Activated effector memory CD4-positive, alpha-beta T cell treated with anti-CD3 and anti-CD28 coated beads, Interleukin-2, amount 50 U/mL, for 16 hours (primary cell): ENCODE data around the gene NYAP2.

Experiments used
- DNase-seq: peaks from one replicate; pipeline ENCODE4 v3.0.0-alpha.2; 2020

The NYAP2 gene

DNA sequence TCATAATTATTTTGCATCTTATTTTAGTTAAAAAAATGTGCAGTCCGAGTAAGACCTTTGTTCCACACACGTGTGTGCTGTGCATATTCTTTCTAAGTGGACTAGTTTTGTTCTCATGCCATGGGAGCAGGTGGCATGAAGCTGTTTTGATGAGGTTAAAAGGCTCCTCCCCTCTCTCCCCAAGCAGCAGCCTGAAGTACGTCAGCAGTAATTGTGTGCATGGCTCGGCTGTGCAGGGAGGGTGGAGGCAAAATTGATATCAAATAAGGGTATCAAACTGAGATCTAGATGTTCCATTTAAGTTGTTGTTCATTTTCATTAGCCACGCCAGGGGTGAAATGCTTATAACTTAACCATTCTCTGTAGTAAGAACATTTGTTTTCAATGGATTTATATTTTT, at the start of gene NYAP2:
Gene NYAP2 (plus strand): TSS at position 207 of the 400 bp plus-strand sequence. CDS start 9,171 bp downstream, outside the sequence.
- DNase-seq: no peak

DNA sequence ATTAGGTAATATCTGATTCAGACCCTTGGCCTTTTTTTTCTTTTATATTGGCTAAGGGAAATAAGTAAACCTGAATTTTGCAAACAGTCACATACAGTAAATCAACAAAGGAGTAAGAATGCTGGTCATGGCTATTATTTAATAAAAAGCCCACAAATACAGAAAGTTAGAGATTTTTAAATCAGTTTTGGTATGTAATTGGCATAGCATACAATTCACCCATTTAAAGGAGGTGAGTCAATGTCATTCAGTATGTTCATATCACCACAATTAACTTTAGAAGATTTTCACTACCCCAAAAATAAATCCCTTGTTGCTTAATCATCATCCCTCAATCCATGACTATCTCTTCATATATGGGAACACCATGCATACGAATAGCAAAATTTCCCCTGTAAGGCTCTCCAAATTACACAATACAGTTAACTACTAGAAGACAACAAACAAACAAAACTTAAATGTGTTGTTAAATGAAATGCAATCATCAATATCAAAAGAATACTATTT, 45.9 kb upstream of the NYAP2 start:
- no peak for DNase-seq

DNA sequence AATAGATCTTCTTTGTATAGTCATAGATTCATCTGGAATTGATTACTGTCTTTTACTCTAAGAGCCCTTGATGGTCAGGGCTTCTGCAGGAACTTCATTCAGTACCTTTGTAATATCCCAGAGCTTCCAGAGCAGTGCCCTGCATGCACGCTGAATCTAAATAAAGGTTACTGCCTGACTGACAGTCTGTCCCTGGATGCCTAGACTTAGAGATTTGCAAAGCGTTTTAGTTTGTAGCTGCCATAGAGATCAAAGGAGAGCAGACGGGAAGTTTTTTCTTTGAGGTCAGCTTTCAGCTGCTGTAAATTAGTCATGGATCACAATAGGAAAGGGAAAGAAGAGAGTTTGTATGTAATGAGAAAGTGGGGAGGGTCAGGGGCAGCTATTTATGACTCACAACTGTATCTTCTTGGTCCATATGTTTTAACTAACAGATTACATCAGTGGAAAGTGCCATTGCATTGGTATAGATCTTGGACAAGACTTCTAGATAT, 45.2 kb upstream of the NYAP2 start:
- no peak for DNase-seq

DNA sequence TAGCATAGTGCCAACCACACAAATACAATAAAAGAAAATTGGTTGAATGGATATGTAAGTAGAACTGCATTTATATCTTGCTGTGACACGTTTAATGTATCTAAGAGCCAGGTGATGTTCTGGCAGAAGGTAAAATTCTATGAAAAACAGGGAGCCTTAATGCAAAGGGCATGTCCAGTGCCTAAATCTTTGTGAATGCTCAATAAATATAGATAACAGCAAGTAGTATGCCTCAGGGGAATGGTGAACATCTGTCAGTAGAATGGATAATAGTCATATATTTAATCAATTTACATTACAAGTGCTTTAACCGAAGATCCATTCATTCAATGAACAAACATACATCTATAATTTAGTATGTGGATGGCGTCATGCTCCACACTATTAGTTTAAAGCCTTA, 43.7 kb upstream of the NYAP2 start:
- no peak for DNase-seq

DNA sequence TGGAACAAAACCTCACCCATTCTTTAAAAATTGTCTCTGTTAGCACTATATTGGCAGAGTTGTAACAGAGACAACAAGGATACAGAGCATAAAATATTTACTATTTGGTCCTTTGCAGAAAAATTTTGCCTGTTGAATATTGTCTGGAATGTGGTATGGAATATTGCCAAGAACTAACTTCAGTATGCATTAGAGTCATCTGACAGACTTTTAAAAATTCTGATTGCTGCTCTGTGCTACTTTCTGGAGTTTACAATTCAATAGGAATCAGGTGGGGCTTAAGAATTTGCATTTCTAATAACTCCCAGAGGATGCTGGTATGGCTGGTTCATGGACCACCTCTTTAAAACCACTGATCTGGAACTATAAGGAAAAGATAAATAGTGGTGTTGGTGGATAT, 32.8 kb upstream of the NYAP2 start:
- no peak for DNase-seq

DNA sequence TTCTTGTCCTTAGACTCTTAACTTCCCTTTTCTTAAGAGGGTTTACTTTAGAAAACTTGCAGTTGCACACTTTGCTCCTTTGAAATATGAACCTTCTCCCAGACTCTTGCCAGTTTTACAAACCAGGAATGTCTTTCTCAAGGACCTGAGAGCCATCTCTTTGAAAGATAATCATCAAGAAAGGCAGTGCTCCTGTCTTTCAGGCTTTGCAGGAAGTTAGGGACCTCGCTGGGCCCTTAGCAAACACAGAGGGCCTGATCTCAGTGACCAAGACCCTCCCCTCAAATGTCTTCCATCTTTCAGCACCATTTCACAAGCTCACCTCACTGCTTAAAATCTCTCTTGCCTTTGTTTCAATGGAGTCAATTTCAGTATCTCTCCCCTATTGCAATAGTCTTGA, 32.0 kb upstream of the NYAP2 start:
- DNase-seq: no peak

DNA sequence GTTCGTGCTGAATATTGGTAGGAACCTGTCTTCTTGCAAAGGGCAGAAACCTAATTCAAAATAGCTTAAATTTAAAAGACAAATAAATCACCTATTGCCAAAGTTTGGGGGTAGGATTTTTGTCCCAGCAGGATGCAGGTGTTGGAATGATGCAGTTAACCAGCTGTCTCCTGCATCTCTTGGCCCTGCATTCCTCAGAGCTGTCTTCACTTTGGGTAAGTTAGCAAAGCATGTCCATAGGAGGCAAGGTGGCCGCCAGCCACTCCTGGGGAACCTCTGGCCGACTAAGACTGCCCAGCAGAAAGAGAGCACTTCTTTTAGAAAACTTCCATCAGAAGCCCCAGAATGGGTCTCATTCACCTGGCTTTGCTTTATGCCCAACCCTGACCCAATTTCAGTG, 20.5 kb upstream of the NYAP2 start:
- DNase-seq: no peak

DNA sequence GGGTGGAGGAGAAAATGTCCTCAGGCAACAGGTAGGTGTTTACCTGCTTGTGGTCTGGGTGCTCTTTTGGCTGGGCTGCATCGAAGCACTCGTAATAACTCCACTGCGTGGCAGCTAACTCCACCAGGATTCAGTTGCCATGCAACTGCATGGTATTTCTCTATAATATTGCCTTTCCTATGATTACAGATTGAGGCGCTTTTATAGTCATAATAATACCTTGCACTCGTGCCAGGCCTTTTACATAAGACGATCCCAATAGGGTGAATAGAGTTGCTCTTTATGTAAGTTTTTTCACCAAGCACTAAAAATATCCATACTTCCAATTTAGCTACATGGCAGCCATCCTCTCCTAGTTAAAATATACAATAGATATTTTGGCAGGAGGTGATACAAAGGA, 19.7 kb upstream of the NYAP2 start:
- DNase-seq: no peak

DNA sequence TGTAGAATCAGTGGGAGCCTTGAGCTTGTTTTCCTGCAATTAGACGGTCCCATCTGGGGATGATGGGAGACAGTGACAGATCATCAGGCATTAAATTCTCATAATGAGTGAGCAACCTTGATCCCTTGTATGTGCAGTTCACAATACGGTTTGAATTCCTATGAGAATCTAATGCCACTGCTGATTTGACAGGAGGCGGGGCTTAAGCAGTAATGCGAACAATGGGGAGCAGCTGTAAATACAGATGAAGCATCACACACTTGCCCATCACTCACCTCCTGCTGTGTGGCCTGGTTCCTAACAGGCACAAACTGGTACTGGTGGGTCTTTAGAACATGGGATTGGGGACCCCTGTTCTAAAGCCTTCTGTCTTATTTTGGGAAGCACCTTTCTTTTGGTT, 17.9 kb upstream of the NYAP2 start:
- DNase-seq: no peak

DNA sequence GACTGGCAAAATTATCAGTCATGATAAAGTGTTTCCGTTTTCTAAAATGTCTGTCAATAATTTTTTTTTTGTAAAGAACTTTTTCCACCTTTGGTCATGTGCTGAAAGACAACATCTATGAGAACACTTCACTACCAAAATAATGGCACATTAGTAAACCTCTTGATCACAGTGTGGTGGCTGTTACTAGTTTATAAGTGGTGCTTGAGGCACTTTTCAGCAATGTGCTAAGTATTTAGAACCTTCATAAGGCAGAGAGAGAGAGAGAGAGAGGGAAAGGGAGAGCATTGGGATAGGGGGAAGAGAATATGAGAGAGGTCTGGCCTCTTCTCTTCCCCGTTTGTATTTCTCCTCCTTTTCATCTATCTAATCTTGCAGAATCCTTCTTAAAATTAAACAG, 1.1 kb upstream of the NYAP2 start:
- DNase-seq: no peak

DNA sequence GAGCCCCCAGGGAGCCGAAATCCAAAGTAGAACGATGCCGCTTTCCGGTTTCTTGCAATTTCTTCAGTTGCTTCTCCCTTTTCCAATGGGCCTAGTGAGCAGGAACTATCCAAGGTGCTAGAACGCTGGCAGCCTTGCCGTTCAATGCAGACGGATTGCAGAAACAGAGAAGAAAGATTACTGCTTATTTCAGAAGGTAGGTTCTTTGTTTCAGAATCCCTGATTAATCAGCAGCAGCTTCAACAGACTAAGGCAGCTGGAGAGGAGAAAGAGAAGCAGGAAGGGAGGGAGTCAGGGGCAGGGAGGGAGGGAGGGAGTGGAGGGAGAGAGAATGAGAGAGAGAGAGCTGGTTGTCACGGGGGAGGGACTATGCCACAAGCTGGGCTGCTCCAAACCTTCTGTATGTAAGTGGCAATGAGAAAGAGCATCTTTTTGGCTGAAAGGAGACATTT, 576 bp downstream of the NYAP2 start:
- no peak for DNase-seq

DNA sequence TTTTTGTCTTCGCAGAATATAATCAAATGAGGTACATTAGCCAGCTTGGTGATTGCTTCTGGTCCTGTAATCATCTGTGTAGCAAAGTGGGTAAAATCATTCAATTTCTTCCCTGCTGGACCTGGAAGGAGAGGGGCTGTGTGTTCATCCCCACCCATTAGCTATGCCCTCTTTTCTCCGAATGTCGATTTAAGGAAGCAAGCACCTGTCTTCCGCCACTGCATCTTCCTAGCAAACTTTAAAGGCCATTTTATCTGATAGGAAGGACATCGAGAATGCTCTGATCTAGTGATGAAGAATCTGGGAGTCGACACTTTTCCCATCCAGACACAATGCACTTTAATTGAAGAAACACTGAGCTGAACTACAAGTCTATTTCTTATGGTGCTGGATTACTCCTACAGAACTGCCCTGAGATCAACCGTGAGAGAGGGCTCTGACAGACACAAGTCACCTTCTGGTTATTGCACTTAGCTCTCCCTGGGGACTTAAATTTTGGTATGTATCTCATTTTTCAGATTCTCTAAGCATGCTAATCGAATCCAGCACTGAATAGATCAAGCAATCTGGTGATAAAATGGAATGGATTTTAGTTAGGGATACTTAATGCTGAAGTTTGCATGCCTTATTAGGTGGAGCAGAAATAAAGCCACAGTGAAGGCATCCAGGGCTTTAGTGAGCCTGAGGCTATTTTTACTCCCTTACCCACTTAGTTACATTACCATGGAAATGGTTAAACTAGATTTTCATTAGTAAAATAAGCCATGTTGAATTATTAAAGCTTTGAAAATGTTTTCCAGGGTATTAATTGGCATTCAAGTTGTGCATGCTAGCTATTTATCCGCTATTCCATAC, 1.3 kb downstream of the NYAP2 start:
- no peak for DNase-seq

DNA sequence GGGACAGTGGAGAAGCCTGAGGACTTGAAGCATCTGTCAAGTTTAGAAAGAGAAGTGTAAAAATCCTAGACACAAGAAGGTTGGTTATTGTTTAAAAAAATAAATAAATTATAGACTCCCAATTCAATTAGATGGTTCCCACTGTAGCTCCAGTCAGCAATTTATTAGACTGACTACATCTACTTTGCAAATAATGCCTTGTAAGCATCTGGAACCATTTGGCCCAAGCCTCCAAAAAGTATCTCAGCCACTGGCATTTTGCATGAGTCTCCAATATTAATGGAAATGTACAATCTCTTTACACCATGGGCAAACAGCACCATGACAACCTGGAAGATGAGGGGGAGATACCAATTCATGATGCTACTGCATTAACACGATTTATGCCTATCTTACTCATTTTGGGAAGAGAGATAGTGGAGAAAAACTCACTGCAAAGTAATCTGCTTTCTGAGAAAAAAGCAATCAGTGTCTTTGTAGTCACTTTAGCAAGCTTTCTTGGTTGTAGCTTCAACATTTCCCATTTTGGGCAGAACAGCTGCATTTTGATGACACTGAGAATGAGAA, 2.8 kb downstream of the NYAP2 start:
- DNase-seq: no peak

DNA sequence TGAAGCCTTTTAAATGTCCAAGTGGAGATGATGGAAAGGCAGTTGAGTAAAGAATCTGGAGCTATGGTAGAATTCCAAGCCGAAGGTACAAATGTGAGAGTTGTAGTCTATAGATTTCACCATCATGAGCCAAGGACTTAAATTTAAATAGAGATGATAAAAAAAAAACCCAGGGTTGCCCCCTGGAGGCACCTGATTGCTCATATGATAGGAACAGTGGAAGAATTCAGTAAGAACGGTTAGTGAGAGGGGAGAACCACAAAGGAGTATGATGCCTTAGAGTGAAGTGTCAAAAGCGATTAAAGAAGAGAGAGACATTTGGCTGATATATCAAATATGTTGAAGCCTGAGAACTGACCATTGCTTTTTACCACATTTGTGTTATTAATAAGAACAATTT, 11.9 kb downstream of the NYAP2 start:
- no peak for DNase-seq

DNA sequence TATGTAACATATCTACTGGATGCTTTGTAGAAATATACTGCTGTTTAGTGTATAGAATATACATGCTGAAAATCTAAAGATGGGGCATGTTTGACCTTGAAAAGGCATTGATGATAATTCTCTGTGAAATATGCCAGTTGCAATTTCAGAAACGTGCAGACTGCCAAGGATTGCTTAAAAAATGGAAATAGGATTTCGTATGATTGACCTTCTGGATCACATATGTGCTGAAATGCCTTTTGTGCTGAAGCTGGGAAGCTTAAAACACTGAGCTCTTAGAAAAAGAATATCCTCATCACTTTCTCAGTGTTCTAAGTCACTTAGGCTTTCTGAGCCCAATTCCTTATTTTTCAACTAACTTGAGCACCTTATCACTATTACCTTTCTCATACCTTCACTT, 14.3 kb downstream of the NYAP2 start:
- no peak for DNase-seq

DNA sequence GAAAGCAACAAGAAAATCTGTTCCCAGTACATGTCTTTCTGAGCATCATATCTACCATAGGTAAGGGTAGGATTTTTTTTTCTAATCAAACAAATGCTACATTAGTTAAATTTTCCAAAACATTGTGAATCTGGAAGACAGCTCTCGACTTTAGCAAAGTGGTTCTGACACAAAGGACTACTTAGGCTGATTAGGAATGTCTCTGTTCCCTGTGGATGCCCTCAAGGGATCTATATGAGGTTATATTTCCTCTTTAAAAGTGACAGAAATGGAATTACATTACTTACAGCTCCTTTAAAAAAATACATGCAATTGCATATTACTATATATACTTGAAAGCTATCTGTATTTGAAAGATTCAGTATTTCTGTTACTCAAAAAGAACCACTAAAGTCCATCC, 15.4 kb downstream of the NYAP2 start:
- no peak for DNase-seq

DNA sequence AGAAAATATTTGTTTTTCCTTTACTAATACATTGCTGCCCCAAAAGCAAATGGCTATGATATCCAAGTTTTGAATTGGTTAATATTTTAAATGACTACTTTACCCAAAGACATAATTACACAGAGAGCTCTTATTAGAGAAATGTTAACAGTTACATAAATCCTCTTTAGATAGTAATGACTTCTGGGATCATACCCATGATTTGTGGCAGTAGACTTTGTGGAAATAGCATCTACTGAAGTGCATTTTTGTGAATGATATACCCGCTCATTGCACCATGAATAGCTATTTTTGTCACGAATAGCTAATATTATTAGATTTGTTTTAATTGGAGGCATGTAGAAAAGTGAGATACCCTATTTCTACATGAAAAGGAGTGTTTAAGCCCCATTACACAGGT, 15.8 kb downstream of the NYAP2 start:
- DNase-seq: no peak

DNA sequence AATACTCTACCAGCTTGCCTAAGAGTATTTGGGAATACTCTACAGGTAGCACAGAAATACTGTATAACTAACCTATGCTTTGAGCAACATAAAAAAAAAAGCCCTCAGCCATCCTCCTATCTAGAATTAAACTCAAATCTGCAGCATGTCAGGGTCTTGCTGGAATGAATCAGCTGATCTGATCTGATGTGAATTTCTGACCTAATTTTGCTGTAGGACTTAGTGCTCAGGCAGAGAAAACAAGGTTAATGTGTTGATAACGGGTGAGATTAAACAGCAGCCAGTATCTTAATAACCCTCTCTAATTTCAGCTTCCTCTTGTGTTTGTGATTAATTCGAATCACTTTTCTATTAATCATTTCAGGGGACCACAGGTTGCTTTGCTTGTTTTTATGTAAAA, 16.3 kb downstream of the NYAP2 start:
- DNase-seq: no peak

DNA sequence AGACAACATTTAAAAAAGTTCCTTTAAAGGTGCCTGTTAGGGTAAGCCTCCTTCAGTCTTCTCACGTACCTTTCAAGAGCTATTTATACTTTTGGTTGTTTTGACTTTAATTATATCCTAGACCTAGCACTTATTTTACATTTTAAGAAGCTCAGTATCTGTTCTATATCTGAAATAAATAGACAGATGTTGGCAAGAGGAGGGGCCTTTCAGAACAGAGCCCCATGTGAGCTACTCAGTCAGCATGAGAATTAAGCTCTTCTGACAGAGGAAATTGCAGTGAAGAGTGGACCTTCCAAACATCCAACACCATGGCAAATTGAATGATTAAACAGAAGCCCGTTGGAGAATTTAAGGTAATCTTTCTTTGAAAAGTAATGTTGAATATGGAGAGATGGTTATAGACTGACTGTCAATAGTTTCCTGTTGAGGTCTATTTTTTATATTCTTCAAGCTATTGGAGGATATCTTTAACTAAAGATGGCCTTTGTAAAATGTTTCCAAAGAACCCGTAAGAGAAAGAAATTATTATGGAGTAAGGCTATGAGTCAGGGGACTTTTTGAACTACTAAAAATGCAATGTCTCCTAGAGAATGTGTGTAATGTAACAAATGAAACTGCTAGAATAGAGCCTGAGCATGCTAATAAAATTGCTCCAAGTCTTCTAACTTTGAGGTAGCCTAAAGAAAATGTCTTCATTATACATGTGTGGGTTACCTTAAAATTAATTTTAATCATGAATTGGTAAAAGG, 17.3 kb downstream of the NYAP2 start:
- no peak for DNase-seq

DNA sequence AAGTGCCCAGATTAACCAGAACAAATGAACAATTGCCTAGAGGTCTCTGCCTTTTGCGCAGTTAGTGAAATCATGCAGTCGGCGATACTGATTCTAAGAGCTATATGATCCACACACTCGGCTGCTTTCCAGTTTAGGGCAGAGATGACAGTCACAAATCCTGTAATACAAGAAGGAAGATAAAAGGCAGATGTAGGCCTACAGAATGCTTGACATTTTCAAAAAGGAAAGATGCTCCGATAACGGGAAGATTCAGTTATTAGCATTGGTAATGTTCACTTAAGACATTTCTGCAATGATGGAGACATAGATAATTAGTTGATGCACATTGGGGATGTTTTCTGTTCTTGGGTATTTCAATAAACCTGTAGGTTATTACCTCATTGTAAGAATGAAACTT, 19.5 kb downstream of the NYAP2 start:
- no peak for DNase-seq

DNA sequence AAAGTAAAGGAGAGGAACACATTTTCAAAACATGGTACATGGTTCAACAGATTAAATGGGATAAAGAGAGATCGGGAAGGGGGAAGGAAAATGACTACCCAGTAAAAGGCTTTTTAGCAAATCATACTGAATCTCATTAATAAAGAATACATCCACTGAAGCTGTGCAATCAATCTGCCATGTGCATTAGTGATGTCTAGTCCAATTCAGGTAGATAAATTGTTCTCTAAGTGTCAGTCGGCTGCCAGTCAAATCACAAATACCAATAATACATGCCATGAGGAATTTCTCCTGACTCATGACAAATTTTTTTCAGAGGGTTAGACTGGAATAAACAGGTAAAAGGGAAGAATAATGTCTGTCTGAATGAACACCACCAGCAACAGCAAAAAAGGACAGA, 22.6 kb downstream of the NYAP2 start:
- DNase-seq: no peak

DNA sequence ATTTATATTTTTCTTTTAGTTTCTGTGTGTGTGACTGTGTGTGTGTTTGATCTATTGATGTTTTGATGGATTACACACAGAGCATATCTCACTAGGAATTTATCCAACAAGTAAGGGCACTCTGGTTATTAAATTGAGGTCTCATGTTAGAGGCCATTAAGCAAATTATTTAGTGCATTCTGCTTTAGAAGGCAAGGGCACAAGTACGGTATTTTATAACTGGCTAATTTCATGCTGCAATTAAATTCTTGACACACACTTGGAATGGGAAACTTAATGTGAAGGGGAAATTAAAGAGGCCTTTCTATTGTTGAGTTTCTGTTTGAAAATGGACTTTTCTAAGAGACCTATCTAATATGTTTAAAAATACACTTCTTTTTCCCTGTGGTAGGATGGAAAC, 25.8 kb downstream of the NYAP2 start:
- DNase-seq: no peak

DNA sequence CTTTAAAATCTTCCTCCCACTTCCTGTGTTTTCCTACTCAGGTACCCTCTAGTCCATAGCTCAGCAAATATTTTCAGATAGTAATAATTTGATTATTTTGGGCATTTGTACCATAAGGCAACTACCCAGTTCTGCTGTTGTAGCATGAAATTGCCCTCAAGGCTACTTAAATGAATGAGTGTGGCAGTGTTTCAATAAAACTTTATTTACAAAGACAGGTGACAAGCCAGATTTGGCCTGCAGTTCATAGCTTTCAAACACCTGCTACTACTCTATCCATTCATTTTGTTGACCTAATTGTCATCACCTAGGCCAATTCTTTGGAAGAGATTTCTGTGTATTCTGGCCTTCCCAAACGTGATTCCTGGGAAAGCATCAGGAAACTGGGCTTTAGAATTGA, 28.9 kb downstream of the NYAP2 start:
- DNase-seq: no peak

DNA sequence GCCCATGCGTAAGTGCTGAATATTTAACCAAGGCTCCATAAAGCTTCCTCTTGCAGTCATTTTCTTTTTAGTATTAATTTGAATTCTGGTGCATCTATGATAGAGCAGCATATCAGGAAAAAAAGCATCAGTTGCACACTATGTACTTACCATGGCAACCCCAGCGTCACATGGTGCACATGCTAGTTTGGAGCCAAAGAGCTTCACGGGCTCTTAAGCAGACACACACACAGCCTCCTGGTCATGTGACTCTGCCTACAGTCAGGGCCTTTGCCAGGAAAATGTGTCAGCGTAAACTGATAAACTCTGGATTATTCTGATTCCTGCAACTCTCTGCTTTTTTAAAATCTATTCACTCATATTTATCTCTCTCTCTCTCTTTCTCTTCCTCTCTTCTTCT, 30.2 kb downstream of the NYAP2 start:
- no peak for DNase-seq
